GM10248 (cell line): Measurements from ENCODE around the gene CSNK1D.
"Not testable (repeated sequence)": the region's sequence is repeated elsewhere in the genome, so short reads cannot be mapped to it uniquely, and the experiment has no call there.

Experiments used
- CTCF ChIA-PET: fragments of 300-600 bp; sonication (Branson Sonifier 250); formaldehyde crosslinking; extraction: SDS; loops from one replicate; lab custom pipeline; 2021; ENCODE audit warnings: antibody characterized with exemption; lab: Yijun Ruan, JAX
- POLR2A ChIA-PET: fragments of 350-650 bp; sonication (Branson Sonifier 250); formaldehyde crosslinking; extraction: SDS; loops from one replicate; lab custom pipeline; 2020; ENCODE audit warnings: antibody characterized with exemption; lab: Yijun Ruan, JAX
- DNase-seq: peaks from one replicate; pipeline ENCODE4 v3.0.0; 2012; ENCODE audit errors: extremely low spot score
- CTCF ChIP-seq: IDR thresholded peaks from 2 replicates; pipeline ENCODE4 v1.5.1; 2012; ENCODE audit warnings: mild to moderate bottlenecking, low read depth; ENCODE audit errors: extremely low read depth, missing control alignments, control extremely low read depth

The CSNK1D gene

GRCh38 chr17:82212331-82213250 is 60.9 kb downstream of the CSNK1D start, which contains the start of gene CCDC57:
Gene CCDC57 (minus strand): TSS chr17:82212842. CDS start chr17:82201944, 10,898 bp downstream.
- TF ChIP-seq CTCF = no peak
- DNase-seq = peak; percentile 95
- ChIA-PET CTCF (interaction anchor here (0.9 to 1.4 kb wide), 2 partner anchors 18 to 253 kb away, joined by 3 read pairs; no protein-coding TSS in a partner anchor), POLR2A (interaction anchor here (2.5 kb wide), 1 partner anchor 16 kb away, joined by 6 read pairs; the partner anchor contains the start of gene SLC16A3)

GRCh38 chr17:82210655-82211054 is 62.8 kb downstream of the CSNK1D start:
- POLR2A ChIA-PET, DNase-seq: not testable (repeated sequence)
- CTCF ChIA-PET = interaction anchor here (1.7 kb wide), 1 partner anchor 26 kb away, joined by 3 read pairs; no protein-coding TSS in a partner anchor

GRCh38 chr17:82205720-82206508 is 67.6 kb downstream of the CSNK1D start:
- peak; percentile 89 for TF ChIP-seq CTCF
- CTCF ChIA-PET = interaction anchor here (0.7 to 2.1 kb wide), 31 partner anchors 10 to 271 kb away, joined by 3 to 15 read pairs (median 4); partner anchors contain the start of genes DCXR, FASN and SLC16A3
- DNase-seq = peak; percentile 88
- POLR2A ChIA-PET = interaction anchor here (1.0 to 1.2 kb wide), 2 partner anchors 23 to 169 kb away, joined by 5 read pairs; partner anchors contain the start of genes DCXR and SLC16A3

GRCh38 chr17:82204831-82205719 is 68.4 kb downstream of the CSNK1D start:
- DNase-seq = no peak
- CTCF ChIA-PET = interaction anchor here (0.8 to 2.1 kb wide), 10 partner anchors 11 to 272 kb away, joined by 3 to 15 read pairs (median 4); partner anchors contain the start of genes DCXR and FASN
- no peak for TF ChIP-seq CTCF
- POLR2A ChIA-PET = interaction anchor here (1.0 to 1.2 kb wide), 2 partner anchors 24 to 168 kb away, joined by 5 read pairs; partner anchors contain the start of genes DCXR and SLC16A3

GRCh38 chr17:82203920-82204319 is 69.6 kb downstream of the CSNK1D start:
- CTCF ChIA-PET = no interaction called here
- no peak for TF ChIP-seq CTCF
- POLR2A ChIA-PET = no interaction called here
- DNase-seq = no peak

- TF ChIP-seq CTCF = no peak
- ChIA-PET CTCF (no interaction called here), POLR2A (no interaction called here)
- no peak for DNase-seq
These were observed 70.5 kb downstream of the CSNK1D start for GRCh38 chr17:82202981-82203380.
